Activated T-helper 1 cell treated with anti-CD3 and anti-CD28 coated beads, Interleukin-2, amount 50 U/mL, for 16 hours (primary cell): ENCODE measurements around the gene SLC27A5.
"Not testable (repeated sequence)": the region's sequence is repeated elsewhere in the genome, so short reads cannot be mapped to it uniquely, and the experiment has no call there.

Source experiments
- DNase-seq, 2 donors: peaks; one replicate each; pipeline ENCODE4 v3.0.0-alpha.2; 2020; ENCODE audit warnings: low read depth in 1 of 2, low spot score in 1 of 2

The SLC27A5 gene

DNA sequence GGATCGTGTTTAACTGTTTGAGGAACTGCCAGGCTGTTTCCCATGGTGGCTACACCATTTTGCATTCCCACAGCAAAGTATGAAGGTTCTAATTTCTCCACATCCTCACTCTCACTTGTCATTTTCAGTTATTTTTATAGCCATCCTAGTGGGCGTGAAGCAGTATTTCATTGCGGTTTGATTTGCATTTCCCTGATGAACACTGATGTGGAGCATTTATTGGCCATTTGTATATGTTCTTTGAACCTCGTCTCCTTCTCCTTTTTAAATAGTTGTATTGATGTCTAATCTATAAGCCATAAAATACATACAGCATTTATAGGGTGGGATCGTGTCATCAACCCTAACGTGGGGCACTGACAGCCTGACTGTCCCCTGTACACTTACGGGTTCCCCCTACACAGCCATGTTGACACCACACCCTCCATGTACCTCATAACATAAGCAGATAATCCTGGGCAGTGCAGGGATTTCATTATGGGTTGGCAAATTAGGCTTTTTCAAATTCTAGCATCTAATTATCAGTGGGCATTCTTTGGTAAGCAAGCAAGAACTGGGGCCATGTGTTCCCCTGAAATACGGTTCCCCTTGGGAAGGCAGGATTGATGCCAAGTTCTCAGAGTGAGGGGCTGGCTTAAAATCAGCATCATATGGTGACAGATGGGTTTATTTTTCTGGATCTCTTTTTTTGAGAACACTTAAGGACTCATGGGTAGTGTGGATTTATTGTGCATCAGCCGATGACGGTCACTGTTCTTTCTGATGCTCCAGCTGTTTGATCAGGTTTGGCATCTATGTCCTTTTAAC, 19.4 kb upstream of the SLC27A5 start:
- no peak for DNase-seq

DNA sequence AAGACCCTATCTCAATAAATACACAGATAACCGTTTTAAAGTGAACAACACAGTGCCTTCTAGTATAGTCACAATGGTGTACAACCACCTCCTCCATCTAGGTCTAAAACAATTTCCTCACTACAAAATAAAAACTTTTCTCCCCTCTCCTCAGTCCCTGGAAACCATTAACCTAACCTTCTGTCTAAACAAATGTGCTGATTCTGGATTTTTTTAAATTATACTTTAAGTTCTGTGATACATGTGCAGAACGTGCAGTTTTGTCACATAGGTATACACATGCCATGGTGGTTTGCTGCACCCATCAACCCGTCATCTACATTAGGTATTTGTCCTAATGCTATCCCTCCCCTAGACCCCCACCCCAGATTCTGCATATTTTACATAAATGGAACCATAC, 17.6 kb upstream of the SLC27A5 start:
- DNase-seq, result no peak

DNA sequence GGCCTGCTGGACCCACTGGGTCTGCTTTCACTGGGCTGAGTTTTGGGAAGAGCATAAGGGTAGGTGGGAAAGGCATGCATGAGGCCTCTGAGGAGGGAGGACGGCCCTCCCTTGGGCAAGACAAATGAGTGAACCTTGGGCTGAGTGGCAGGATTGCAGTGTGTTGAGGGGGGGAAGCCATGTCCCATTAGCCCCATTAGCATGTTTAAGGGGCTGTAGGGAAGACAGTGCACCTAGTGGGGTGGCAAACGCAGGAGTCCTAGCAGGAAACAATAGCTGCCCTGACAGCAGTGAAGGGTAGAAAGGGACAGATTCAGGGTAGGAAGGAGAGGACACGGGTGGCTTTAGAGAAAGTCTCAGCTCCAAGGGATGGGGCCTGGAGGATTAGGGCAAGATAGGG, 10.9 kb upstream of the SLC27A5 start:
- no peak for DNase-seq

DNA sequence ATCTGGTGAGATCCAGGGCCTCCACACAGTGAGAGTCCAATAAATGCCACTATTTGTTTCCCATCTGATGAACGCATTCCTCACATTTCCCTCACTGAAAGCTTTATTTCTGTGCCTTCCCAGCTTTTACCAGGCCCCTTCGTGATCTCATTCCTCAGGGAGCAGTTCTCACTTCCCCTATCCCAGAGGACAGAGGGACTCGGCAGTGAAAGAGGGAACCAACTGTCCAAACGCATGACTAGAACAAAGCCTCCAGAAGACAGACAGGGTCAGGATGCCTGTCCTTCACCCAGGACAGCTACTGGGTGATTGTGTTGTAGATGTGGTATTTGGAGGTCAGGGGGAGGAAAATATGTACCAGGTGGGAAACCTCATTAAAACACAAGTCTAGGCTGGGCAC, 9.9 kb upstream of the SLC27A5 start:
- DNase-seq, result no peak

DNA sequence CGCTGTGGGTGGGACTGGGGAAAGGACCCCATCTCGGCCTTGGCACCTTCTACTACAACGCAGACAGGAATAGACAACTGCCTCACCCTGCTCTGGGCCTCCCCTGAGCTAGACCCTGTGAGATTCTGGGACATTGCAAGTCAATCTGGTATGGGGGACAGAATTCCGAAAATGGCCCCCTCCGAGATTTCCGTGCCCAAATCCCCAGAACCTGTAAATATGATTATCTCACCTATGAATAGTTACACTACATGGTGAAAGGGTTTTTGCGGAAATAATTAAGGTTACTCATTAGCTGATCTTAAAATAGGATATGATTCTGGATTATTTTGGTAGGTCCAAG, 8.4 kb upstream of the SLC27A5 start:
- no peak for DNase-seq

DNA sequence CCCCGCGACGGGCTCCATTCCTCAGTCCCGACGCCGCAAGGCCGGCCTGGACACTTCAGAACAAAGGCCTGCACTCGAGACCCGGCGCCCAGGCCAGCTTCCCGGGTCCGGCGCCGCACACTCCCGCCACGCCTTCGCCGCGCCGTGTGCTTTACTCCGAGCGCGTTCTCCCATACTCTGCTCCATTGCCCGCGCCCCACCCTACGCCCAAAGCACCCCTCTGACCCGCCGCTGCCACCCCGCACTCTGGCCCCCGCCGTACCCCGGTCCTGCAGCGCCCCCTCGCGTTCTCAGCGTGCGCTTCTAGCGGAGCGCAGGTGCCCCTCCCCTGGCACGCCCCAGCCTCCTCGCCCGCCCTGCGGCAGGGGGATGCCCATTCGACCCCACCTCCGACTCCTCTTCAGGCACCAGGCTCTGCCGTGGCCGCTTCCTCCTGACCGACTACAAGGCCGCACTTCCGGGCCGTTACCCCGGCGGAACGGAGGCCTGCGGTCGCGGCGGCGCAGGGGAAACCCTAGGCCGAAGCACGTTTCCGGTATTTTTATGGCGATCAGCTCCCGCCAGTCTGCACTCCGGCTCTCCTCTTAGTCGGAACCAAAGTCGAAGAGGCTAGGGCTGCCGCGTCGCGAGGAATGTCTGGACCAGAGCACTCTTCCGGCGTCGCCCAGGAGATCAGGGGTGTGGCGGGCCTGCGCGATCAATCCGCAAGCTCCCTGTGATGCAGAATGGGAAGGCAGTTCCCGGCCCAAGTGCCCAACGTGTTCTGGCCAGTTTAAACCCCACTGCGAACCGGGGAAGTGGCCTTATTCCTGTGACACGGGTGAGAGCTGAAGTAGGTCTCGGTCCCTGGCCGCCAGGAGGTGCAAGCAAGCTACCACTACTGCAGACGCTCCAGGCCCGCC, 7.8 kb upstream of the SLC27A5 start, which contains the start of gene ZBTB45:
ZBTB45 (minus strand) TSS at position 456 of the 902 bp plus-strand sequence. CDS start 2,137 bp downstream, outside the sequence.
- DNase-seq, result peak; percentile 66 to 81

DNA sequence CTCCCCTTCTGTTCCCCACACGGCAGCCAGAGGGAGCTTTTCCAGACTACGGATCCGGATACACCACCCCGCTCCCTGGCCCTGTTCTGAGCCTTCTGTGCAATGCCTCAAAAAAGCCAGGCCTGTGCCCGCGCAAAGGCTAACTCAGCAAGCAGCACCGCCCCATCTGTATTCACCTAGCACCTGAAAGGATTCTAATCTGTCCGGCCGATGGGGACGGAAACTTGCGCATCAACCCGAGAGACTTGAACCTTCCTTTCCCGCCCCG, 7.2 kb upstream of the SLC27A5 start:
- DNase-seq, result peak in 1 of 2 donors; percentile 23

DNA sequence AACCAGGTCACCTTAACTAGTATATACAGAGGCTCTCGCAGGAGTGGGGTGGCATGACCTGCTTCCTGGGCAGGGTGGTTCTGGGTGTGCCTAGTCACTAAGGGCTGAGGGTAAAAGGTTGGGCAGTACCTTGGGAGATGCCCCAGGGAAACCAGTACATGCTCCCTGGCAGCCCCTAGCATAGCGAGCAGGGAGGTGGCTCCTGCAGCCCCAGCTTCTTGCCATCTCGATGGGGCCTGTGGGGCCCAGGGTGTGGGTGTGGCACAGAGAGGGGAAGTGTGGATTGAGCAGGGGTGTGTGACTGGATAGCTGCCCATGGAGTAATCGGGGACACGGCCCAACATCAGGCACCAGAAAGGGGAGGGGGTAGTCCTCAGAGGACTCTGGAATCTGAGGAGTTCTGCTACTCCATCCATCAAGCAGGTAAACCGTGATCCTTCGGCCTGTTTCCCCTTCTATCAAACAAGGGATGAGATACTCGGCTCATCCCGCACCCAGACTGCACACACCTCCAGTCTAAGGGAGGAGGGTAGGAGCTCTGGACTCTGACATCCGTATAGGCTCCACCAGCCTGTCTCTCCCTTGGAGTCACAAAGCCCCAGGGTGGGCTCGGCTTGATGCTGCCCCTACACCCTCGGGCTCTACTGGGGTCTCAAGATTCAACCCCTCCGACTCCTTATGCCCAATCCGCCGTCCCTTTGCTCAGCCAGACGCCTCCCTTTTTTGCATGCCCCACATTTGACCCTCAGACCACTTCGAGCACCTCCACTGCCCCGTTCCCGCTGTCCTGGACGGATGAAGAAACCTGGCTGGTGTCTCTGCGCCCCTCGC, 6.7 kb upstream of the SLC27A5 start:
- DNase-seq, result no peak

DNA sequence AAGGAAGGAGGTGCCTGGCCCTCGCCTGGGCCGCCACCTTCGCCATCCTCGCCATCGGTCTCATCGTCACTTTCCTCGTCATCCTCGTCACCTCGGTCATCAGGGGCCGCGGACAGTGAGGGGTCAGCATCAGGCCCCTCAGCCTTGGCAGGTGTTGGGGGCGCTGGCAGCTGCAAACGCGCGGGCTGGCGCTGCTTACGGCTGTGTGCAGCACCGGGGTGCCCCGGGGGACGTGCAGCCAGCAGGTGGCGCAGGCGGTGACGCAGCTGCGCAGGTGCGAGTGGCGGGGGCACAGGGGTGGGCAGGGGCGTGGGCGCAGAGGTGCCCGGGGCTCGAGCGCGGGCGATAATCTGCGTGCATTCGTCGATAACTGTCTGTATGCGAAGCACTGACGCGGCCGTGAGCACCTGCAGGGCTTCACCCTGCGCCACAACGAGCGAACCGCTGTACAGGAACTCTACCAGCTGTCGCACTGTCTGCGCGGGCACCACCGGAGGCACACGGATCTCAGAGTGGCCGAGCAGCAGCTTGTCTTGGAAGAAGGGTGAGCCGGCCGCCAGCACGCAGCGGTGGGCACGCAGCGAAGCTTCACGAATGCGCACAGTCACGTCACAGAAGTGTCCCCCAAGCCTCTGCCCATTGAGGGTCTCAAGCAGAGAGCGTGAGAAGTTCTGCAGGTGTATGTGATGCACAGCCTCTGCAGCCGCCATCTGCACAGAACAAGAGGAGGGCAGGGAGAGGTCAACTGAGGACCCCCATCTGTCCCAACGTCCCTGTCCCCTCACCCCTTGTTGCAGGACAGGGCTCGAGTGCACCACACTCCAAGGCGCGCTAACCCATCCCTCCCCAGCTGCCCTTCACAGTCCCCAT, 5.4 kb upstream of the SLC27A5 start:
- no peak for DNase-seq

DNA sequence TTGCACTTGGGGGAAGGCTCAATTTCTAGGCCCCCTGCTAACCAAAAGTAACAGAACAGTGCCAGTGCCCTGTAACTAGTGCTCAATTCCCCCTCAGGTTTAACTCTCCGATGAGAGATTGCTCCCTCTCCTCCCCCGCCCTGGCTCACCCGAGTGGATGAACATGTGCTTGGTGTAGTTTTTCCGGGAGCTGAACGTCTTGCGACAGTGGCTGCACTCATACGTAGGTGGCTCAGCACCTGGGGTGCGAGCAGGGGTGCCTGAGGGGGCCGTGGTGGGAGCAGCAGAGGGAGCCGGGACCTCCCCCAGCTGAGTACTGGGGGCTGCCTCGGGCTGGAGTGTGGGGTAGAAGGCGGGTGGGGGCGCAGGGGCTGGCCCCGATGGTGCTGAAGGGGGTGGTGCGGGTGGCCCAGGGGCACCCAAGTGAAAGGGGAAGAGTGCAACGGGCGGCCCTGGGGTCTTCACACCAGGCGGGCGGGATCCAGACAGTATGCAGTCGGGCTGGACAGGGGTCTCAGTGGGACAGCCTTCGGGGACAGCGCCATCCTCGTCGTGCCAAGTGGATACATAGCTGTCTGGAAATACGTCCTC, 4.5 kb upstream of the SLC27A5 start:
- DNase-seq, result no peak

DNA sequence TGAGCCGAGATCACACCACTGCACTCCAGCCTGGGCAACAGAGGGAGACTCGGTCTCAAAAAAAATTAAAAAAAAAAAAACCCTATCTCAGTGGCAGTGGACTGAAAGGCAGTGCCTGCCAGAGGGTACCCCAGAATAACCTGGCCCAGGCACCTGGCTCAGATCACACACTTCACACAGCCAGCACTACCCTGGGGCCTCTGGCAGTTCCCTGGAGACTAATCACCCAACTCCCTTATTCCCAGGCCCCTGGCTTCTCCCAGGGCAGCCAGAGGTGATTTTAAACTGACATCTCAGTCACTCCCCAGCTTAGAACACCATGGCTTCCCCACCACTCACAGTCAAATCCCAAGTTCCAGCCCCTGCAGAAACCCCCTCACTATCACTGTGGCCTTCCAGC, 3.5 kb upstream of the SLC27A5 start:
- DNase-seq, result no peak

DNA sequence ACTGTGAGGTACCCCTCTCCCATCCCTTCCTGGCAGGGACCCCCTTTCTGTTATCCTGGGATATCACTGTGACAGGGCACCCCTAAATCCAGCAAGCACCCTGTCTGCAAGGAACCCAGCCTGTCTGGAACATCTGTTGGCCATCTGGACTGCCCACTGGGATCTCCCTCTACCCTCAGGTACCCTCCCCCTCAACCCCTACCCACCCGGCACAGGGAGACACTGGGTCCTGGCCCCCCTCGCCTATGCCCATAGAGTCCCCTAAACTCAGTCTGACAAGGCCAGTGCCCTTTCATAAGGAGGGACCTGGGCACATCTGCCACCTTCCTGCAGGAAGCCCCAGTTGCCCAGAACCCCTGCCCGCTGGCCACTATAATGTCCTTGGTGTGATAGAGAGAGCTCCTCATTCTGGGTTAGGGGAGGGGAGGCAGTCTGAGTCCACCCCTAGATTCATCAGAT, 2.8 kb upstream of the SLC27A5 start:
- DNase-seq, result no peak

DNA sequence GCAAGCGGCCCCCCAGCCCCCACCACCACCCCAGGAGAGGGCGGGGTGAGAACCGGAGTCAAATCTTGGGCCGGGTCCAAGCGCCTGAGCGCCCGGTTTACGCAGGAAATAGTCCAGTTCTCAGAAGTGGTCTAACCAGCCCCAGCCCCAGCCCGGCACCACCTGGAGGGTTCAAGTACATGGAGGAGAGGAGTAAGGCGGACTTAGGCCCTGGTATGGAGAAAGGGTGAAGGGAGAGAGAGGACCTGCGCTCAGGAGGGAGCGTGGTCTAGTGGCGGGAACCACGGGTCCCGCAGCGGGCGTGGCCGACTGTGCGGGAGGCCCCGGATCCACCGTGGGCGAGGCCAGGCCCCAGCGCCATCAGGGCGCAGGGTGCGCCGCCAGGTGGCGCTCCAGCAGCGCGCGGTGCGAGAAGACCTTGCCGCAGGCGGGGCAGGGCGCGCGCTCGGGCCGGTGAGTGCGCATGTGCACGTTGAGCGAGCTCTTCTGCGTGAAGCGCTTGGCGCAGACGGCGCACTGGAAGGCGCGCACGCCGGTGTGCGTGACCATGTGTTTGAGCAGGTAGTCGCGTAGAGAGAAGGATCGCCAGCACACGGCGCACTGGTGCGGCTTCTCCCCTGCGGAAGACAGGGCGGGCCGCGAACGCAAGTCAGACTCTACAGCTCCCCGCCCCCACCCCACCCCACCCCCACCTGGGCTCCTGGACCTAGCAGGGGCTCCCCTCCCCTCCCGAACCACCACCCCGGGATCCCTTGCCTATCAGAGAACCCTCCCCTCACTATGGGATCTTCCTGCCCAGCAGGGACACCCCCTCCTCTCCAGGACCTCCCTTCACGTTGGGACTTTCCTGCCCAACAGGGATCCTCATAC, 2.1 kb upstream of the SLC27A5 start:
- peak; percentile 86 to 93 for DNase-seq

DNA sequence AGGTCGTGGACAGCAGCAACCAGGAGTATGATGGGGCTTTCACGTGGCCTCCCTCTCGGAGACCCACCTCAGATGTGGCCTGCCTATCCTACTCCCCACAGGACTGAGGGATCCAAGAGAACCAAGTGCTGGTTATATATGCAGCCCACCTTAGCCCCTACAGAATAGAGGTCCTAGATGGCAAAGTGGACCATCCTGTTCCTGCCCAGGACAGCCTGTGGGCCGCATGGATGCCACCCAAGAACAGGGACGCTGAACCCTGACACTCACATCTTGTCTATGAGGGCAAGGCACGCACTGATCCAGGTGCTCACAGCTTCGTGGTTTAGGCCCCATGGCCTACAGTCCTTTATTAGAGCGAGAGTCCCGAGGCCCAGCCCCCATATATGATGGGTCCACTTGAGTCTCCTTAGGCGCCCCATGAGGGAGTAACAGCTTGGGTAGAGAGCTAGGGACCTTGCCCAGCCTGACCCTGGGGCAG, 1.5 kb upstream of the SLC27A5 start:
- no peak for DNase-seq

DNA sequence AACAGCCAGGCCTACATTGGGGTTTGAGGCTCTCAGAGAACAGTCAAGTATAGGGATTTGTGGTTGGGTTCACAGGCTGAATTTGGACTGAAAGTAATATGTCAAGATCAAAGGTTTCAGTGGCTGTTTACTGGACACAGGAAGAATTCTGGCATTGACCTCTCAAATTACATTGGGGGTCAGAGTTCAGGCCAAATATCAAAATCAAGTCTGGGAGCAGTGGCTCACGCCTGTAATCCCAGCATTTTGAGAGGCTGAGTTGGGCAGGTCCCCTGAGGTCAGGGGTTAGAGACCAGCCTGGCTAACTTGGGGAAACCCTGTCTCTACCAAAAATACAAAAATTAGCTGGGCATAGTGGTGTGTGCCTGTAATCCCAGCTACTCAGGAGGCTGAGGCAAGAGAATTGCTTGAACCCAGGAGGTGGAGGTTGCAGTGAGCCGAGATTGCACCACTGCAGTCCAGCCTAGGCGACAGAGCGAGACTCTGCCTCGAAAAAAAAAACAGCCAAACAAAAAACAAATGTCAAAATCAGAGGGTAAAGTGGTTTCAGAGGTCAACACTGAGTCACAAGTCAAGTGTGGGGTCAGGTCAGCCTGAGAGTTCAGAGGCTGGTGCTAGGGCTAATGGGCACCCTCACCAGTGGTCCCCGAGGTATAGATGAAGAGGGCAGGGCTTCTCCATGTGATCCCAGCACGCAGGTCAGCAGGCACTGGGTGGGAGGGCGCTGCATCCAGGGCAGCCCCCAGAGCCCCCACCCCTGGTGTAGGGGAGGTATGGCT, 1.5 kb downstream of the SLC27A5 start:
- DNase-seq, result no peak

DNA sequence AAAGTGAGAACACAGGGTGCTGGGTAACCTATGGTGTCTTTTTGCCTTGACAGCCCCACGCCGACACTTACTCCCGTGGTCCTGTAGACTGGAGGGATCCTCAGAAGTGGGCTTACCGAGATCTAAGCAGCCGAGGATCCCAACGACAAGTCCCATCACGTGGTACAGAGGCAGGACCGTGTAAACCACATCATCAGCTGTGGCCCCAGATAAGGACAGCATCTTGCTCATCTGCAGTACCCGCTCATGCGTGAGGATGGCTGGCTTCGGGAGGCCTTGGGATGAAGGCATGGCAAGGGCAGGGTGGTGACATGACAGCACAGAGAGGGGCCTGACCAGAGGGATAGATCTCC, 2.1 kb downstream of the SLC27A5 start:
- no peak for DNase-seq

DNA sequence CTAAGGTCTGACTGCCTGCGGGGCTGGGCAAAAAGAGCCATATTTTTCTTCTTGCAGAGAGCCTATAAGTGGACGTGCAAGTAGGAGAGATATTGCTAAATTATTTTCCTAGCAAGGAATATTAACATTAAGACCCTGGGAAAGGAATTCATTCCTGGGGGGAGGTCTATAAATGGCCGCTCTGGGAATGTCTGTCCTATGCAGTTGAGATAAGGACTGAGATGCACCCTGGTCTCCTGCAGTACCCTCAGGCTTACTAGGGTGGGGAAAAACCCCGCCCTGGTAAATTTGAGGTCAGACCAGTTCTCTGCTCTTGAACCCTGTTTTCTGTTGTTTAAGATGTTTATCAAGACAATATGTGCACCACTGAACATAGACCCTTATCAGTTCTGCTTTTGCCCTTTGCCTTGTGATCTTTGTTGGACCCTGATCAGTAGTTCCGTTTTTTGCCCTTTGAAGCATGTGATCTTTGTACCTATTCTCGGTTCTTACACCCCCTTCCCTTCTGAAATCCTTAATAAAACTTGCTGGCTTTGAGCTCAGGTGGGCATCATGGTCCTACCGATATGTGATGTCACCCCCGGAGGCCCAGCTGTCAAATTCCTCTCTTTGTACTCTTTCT, 4.1 kb downstream of the SLC27A5 start:
- DNase-seq, result not testable (repeated sequence)

DNA sequence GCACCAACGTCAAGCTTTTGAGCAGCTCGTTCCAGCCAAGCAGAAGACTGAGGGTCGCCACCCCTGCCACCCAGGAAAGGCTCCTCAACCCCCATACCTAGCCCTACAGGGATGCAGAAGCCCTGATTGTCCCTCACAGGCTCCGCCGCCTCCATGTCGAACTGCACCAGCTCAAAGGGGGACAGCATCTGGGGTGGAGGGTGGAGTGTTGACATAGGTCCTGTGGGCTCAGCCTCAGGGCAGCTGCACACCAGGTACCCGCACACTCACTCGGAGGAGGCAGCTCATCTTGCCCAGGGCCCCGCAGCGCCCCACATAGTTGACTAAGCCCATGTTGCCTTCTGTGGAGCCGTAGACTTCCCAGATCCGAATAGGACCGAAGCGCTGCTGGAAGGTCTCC, 11.6 kb downstream of the SLC27A5 start:
- DNase-seq, result no peak
